ENCODE data around the gene SHPK. TPM values are rescaled to one million over a fixed set of nuclear protein-coding genes. Genes with fewer than 3 reads are reported as not detected.
A peak's percentile ranks its signal among the peaks of the same experiment; 100 is the strongest.
"Not testable (repeated sequence)": the region's sequence is repeated elsewhere in the genome, so short reads cannot be mapped to it uniquely, and the experiment has no call there.

The SHPK gene
- polyA plus RNA-seq, 2 donors = 7.2 to 8.5 TPM

GRCh38 chr17:3564241-3564640 lies 71.8 kb downstream of the SHPK start:
- H3K9me3 ChIP-seq (ENCODE audit: control insufficient read depth in 2 of 2, insufficient read depth in 1 of 2, low read depth in 1 of 2, low read length in 1 of 2); H3K4me3 ChIP-seq (ENCODE audit: low read depth in 1 of 2, low read length in 2 of 2); H3K27ac ChIP-seq (ENCODE audit: low read depth in 2 of 2, low read length in 1 of 2); H3K4me1 ChIP-seq (ENCODE audit: control insufficient read depth in 2 of 2, insufficient read depth in 2 of 2, low read length in 1 of 2); H3K27me3 ChIP-seq (ENCODE audit: control insufficient read depth in 1 of 2, insufficient read depth in 2 of 2, low read length in 2 of 2); H3K36me3 ChIP-seq (ENCODE audit: control insufficient read depth in 2 of 2, insufficient read depth in 2 of 2, low read length in 1 of 2): not testable (repeated sequence)
- 95 to 97% methylated on average over 24 to 28 of the region's 28 CpGs for WGBS, 2 donors

DNA sequence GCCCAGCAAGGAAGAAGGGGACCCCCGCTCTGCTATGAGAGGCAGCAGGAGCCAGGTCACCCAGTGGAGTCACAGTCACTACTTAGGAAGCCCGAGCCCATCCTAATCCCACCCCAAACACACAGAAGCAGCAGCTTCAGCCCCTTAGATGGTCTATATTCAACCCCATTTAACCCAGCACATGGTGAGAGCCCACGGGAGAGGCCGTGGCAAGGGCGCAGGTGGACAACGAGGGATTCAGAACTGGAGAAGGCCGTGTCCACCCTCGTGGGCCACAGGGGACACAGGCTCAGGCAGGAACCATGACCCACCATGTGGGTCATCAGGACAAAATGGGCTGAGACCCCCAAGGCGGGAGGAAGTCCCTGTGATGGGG lies 76.8 kb downstream of the SHPK start:
- H3K4me1 ChIP-seq (ENCODE audit: control insufficient read depth in 2 of 2, insufficient read depth in 2 of 2, low read length in 1 of 2) = peaks cover 0 to 27% of the 10 kb centered on the region in 2 donors
- 90 to 91% methylated on average over 9 of the region's 9 CpGs for WGBS, 2 donors
- H3K9me3 ChIP-seq (ENCODE audit: control insufficient read depth in 2 of 2, insufficient read depth in 1 of 2, low read depth in 1 of 2, low read length in 1 of 2) = no peaks in the 10 kb centered on the region
- H3K27ac ChIP-seq (ENCODE audit: low read depth in 2 of 2, low read length in 1 of 2) = peak overlapping the region in 1 of 2 donors; percentile 59
- H3K27me3 ChIP-seq (ENCODE audit: control insufficient read depth in 1 of 2, insufficient read depth in 2 of 2, low read length in 2 of 2) = no peaks in the 10 kb centered on the region
- H3K36me3 ChIP-seq (ENCODE audit: control insufficient read depth in 2 of 2, insufficient read depth in 2 of 2, low read length in 1 of 2) = no peaks in the 10 kb centered on the region
- no peak overlapping the region for H3K4me3 ChIP-seq (ENCODE audit: low read depth in 1 of 2, low read length in 2 of 2)

DNA sequence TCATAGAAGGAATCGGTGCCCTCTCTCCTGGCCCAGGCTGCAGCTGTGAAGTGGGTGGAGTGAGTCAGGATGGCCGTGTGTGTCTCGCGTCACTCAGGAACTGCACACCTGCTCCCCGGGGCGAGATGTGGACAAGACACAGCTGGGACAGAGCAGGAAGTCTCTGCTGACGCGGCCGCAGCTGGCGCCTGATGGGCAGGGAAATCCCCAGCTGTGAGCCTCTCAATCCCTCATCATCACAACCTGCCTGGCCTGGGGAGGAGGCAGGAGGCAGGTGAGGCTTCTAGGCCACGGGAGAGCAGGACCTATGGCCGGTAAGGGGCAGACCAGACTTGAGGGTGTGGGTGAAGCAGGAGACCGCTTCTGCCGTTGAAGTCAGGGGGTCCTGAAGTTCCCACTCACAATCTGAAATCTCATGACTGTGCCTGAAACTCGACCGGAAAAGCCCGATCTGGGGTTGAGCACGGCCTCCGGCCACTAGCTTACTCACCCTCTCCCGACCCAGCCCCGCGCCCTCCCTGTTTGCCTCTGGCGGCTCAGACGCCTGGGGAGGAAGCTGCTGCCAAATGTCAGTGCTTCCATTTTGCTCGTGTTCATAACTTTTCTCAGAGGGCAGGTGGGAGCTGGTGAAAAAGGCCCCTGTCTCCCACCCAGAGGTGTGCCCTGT lies 77.3 kb downstream of the SHPK start:
- peak overlapping the region; percentile 59 to 71 for H3K27ac ChIP-seq (ENCODE audit: low read depth in 2 of 2, low read length in 1 of 2)
- H3K36me3 ChIP-seq (ENCODE audit: control insufficient read depth in 2 of 2, insufficient read depth in 2 of 2, low read length in 1 of 2) = no peaks in the 10 kb centered on the region
- 19% methylated on average over 25 of the region's 25 CpGs for WGBS, 2 donors
- H3K4me3 ChIP-seq (ENCODE audit: low read depth in 1 of 2, low read length in 2 of 2) = no peak overlapping the region
- no peaks in the 10 kb centered on the region for H3K27me3 ChIP-seq (ENCODE audit: control insufficient read depth in 1 of 2, insufficient read depth in 2 of 2, low read length in 2 of 2)
- no peaks in the 10 kb centered on the region for H3K9me3 ChIP-seq (ENCODE audit: control insufficient read depth in 2 of 2, insufficient read depth in 1 of 2, low read depth in 1 of 2, low read length in 1 of 2)
- peaks cover 0 to 27% of the 10 kb centered on the region in 2 donors for H3K4me1 ChIP-seq (ENCODE audit: control insufficient read depth in 2 of 2, insufficient read depth in 2 of 2, low read length in 1 of 2)

Other genes starting within 250 kb of the SHPK start
- not detected for gene OR3A2, start 249.9 kb downstream of the SHPK start, polyA plus RNA-seq
- gene OR1E1, start 237.8 kb downstream of the SHPK start, polyA plus RNA-seq = not detected
- gene OR3A3, start 224.9 kb downstream of the SHPK start, polyA plus RNA-seq = not detected
- gene OR1E2, start 202.4 kb downstream of the SHPK start, polyA plus RNA-seq = not detected
- gene SPATA22, start 164.4 kb downstream of the SHPK start, polyA plus RNA-seq = under 1 TPM in 1 of 2 donors, not detected in 1; 0.02 TPM
- gene ASPA, start 160.3 kb downstream of the SHPK start, polyA plus RNA-seq = under 1 TPM; 0.38 to 0.61 TPM
- under 1 TPM; 0.16 to 0.83 TPM for gene TRPV3, start 78.4 kb downstream of the SHPK start, polyA plus RNA-seq
- 1 to 10 TPM; 1.3 to 4.7 TPM for gene TRPV1, start 26.8 kb downstream of the SHPK start, polyA plus RNA-seq
- 1 to 10 TPM; 3.6 to 4.1 TPM for gene CTNS, start 510 bp upstream of the SHPK start, polyA plus RNA-seq
- gene TAX1BP3, start 32.3 kb upstream of the SHPK start, polyA plus RNA-seq = 100 to 1,000 TPM; 158 to 248 TPM
- 10 to 100 TPM; 50.6 to 73.3 TPM for gene EMC6, start 32.6 kb upstream of the SHPK start, polyA plus RNA-seq
- gene P2RX5, start 59.9 kb upstream of the SHPK start, polyA plus RNA-seq = 1 to 10 TPM in 1 of 2 donors, under 1 TPM in 1; 0.36 to 1.8 TPM
- 1 to 10 TPM in 1 of 2 donors, under 1 TPM in 1; 0.41 to 1.3 TPM for gene HASPIN, start 87.7 kb upstream of the SHPK start, polyA plus RNA-seq
- 10 to 100 TPM; 26.8 to 33.7 TPM for gene ITGAE, start 164.9 kb upstream of the SHPK start, polyA plus RNA-seq
- gene NCBP3, start 210.0 kb upstream of the SHPK start, polyA plus RNA-seq = 10 to 100 TPM; 17.1 to 18.9 TPM